ENCODE measurements around the gene CLASP1.

The CLASP1 gene

GRCh38 chr2:121505005-121505404 is 144.3 kb downstream of the CLASP1 start:
- DNase-seq (ENCODE audit: low spot score in 2 of 2) (peak in 1 of 2 donors; percentile 26), ATAC-seq (peak; percentile 11)
- peaks cover 69% of the 10 kb centered on the region for H3K36me3 Mint-ChIP-seq
- no peak overlapping the region for H3K27ac Mint-ChIP-seq
- no peak overlapping the region for H3K4me3 Mint-ChIP-seq
- H3K4me1 Mint-ChIP-seq, result peaks cover 47% of the 10 kb centered on the region
- H3K9me3 Mint-ChIP-seq, result peaks cover 2% of the 10 kb centered on the region

GRCh38 chr2:121504316-121504715 is 144.9 kb downstream of the CLASP1 start:
- Mint-ChIP-seq H3K4me3 (no peak overlapping the region), H3K27ac (no peak overlapping the region), H3K36me3 (peaks cover 69% of the 10 kb centered on the region), H3K4me1 (peaks cover 48% of the 10 kb centered on the region), H3K9me3 (peaks cover 4% of the 10 kb centered on the region)
- ATAC-seq (no peak), DNase-seq (ENCODE audit: low spot score in 2 of 2) (no peak)

- ATAC-seq (no peak), DNase-seq (ENCODE audit: low spot score in 2 of 2) (no peak)
- H3K36me3 Mint-ChIP-seq, result peaks cover 70% of the 10 kb centered on the region
- no peak overlapping the region for H3K4me3 Mint-ChIP-seq
- peaks cover 52% of the 10 kb centered on the region for H3K4me1 Mint-ChIP-seq
- H3K27ac Mint-ChIP-seq, result no peak overlapping the region
- H3K9me3 Mint-ChIP-seq, result peaks cover 4% of the 10 kb centered on the region
These were observed 146.5 kb downstream of the CLASP1 start for GRCh38 chr2:121502781-121503180.

- Mint-ChIP-seq H3K36me3 (peaks cover 66% of the 10 kb centered on the region), H3K27ac (no peak overlapping the region), H3K9me3 (peaks cover 4% of the 10 kb centered on the region), H3K4me3 (no peak overlapping the region), H3K4me1 (peaks cover 51% of the 10 kb centered on the region)
- DNase-seq (ENCODE audit: low spot score in 2 of 2) (no peak), ATAC-seq (no peak)
These were observed 147.0 kb downstream of the CLASP1 start for GRCh38 chr2:121502246-121502645.

- H3K27ac Mint-ChIP-seq, result peak overlapping the region; percentile 39
- peaks cover 4% of the 10 kb centered on the region for H3K9me3 Mint-ChIP-seq
- ATAC-seq (no peak), DNase-seq (ENCODE audit: low spot score in 2 of 2) (no peak)
- peaks cover 44% of the 10 kb centered on the region for H3K4me1 Mint-ChIP-seq
- no peak overlapping the region for H3K4me3 Mint-ChIP-seq
- H3K36me3 Mint-ChIP-seq, result peaks cover 62% of the 10 kb centered on the region
These were observed 147.7 kb downstream of the CLASP1 start for GRCh38 chr2:121501554-121501953.

- peaks cover 62% of the 10 kb centered on the region for H3K36me3 Mint-ChIP-seq
- peak in 1 of 2 donors; percentile 38 for DNase-seq (ENCODE audit: low spot score in 2 of 2)
- H3K27ac Mint-ChIP-seq, result peak overlapping the region; percentile 39
- H3K4me3 Mint-ChIP-seq, result no peak overlapping the region
- peaks cover 4% of the 10 kb centered on the region for H3K9me3 Mint-ChIP-seq
- peak; percentile 43 for ATAC-seq
- H3K4me1 Mint-ChIP-seq, result peaks cover 40% of the 10 kb centered on the region
These were observed 148.2 kb downstream of the CLASP1 start for GRCh38 chr2:121501031-121501430.

GRCh38 chr2:121498731-121499130 is 150.5 kb downstream of the CLASP1 start:
- DNase-seq (ENCODE audit: low spot score in 2 of 2) (no peak), ATAC-seq (no peak)
- Mint-ChIP-seq H3K4me3 (no peak overlapping the region), H3K4me1 (peaks cover 33% of the 10 kb centered on the region), H3K36me3 (peaks cover 81% of the 10 kb centered on the region), H3K27ac (no peak overlapping the region), H3K9me3 (peaks cover 4% of the 10 kb centered on the region)

GRCh38 chr2:121492409-121492808 is 156.9 kb downstream of the CLASP1 start:
- Mint-ChIP-seq H3K4me1 (peaks cover 17% of the 10 kb centered on the region), H3K9me3 (no peaks in the 10 kb centered on the region), H3K36me3 (peaks cover 43% of the 10 kb centered on the region), H3K27ac (no peak overlapping the region), H3K4me3 (no peak overlapping the region)
- DNase-seq (ENCODE audit: low spot score in 2 of 2) (no peak), ATAC-seq (peak; percentile 51)

- H3K36me3 Mint-ChIP-seq, result peaks cover 41% of the 10 kb centered on the region
- no peak overlapping the region for H3K27ac Mint-ChIP-seq
- no peak overlapping the region for H3K4me3 Mint-ChIP-seq
- DNase-seq (ENCODE audit: low spot score in 2 of 2) (no peak), ATAC-seq (no peak)
- H3K4me1 Mint-ChIP-seq, result peaks cover 17% of the 10 kb centered on the region
- H3K9me3 Mint-ChIP-seq, result no peaks in the 10 kb centered on the region
These were observed 157.7 kb downstream of the CLASP1 start for GRCh38 chr2:121491518-121491917.

GRCh38 chr2:121490584-121491133 is 158.6 kb downstream of the CLASP1 start:
- H3K4me1 Mint-ChIP-seq, result peaks cover 17% of the 10 kb centered on the region
- DNase-seq (ENCODE audit: low spot score in 2 of 2), result no peak
- H3K27ac Mint-ChIP-seq, result no peak overlapping the region
- H3K4me3 Mint-ChIP-seq, result no peak overlapping the region
- no peaks in the 10 kb centered on the region for H3K9me3 Mint-ChIP-seq
- peaks cover 32% of the 10 kb centered on the region for H3K36me3 Mint-ChIP-seq
- no peak for ATAC-seq

- H3K36me3 Mint-ChIP-seq, result peaks cover 33% of the 10 kb centered on the region
- H3K27ac Mint-ChIP-seq, result no peak overlapping the region
- ATAC-seq, result no peak
- no peak overlapping the region for H3K4me3 Mint-ChIP-seq
- H3K9me3 Mint-ChIP-seq, result no peaks in the 10 kb centered on the region
- H3K4me1 Mint-ChIP-seq, result peaks cover 18% of the 10 kb centered on the region
- no peak for DNase-seq (ENCODE audit: low spot score in 2 of 2)
These were observed 159.2 kb downstream of the CLASP1 start for GRCh38 chr2:121489911-121490583.

GRCh38 chr2:121489284-121489683 is 160.0 kb downstream of the CLASP1 start:
- H3K27ac Mint-ChIP-seq, result no peak overlapping the region
- no peak overlapping the region for H3K4me3 Mint-ChIP-seq
- no peaks in the 10 kb centered on the region for H3K9me3 Mint-ChIP-seq
- DNase-seq (ENCODE audit: low spot score in 2 of 2) (no peak), ATAC-seq (no peak)
- peaks cover 25% of the 10 kb centered on the region for H3K36me3 Mint-ChIP-seq
- peaks cover 25% of the 10 kb centered on the region for H3K4me1 Mint-ChIP-seq

- DNase-seq (ENCODE audit: low spot score in 2 of 2), result no peak
- Mint-ChIP-seq H3K36me3 (peaks cover 4% of the 10 kb centered on the region), H3K4me1 (peaks cover 18% of the 10 kb centered on the region)
These were observed 163.0 kb downstream of the CLASP1 start for GRCh38 chr2:121486191-121486790.

GRCh38 chr2:121485039-121485438 is 164.2 kb downstream of the CLASP1 start:
- Mint-ChIP-seq H3K9me3 (no peaks in the 10 kb centered on the region), H3K4me1 (peaks cover 27% of the 10 kb centered on the region), H3K27ac (peak overlapping the region; percentile 27), H3K36me3 (peaks cover 4% of the 10 kb centered on the region), H3K4me3 (no peak overlapping the region)
- ATAC-seq (no peak), DNase-seq (ENCODE audit: low spot score in 2 of 2) (no peak)

More at GRCh38 chr2:121486191-121486790, 163.0 kb downstream of the CLASP1 start:
- Mint-ChIP-seq H3K27ac (no peak overlapping the region), H3K9me3 (no peaks in the 10 kb centered on the region), H3K4me3 (no peak overlapping the region)
- ATAC-seq, result no peak

GRCh38 chr2:121483846-121484245 is 165.4 kb downstream of the CLASP1 start:
- Mint-ChIP-seq H3K27ac (peak overlapping the region; percentile 27), H3K36me3 (peaks cover 10% of the 10 kb centered on the region), H3K9me3 (no peaks in the 10 kb centered on the region), H3K4me3 (no peak overlapping the region), H3K4me1 (peaks cover 37% of the 10 kb centered on the region)
- DNase-seq (ENCODE audit: low spot score in 2 of 2), result no peak
- ATAC-seq, result no peak

- Mint-ChIP-seq H3K4me1 (peaks cover 38% of the 10 kb centered on the region), H3K27ac (no peak overlapping the region), H3K9me3 (no peaks in the 10 kb centered on the region), H3K4me3 (no peak overlapping the region), H3K36me3 (peaks cover 11% of the 10 kb centered on the region)
- ATAC-seq (no peak), DNase-seq (ENCODE audit: low spot score in 2 of 2) (no peak)
These were observed 166.2 kb downstream of the CLASP1 start for GRCh38 chr2:121483021-121483420.

All from stimulated activated effector memory CD8-positive, alpha-beta T cell treated with anti-CD3 and anti-CD28 coated beads, Interleukin-12 subunit alpha, Interleukin-12 subunit beta, amount 100 ng/mL, for 72 hours (primary cell).